Psoas muscle (tissue), 8 donors: ENCODE measurements around the gene P2RY14. TPM values are rescaled to one million over a fixed set of nuclear protein-coding genes. Genes with fewer than 3 reads are reported as not detected.

Source experiments
- ATAC-seq, 4 donors: fragments of 200-7000 bp; cut with Tn5 transposase; one replicate each; pipeline ENCODE4 v1.9.1; 2020; ENCODE audit warnings: moderate library complexity in 3 of 4, mild to moderate bottlenecking in 2 of 4
- DNase-seq, 2 donors: peaks; one replicate each; pipeline ENCODE4 v3.0.0-alpha.2; 2020
- H3K27ac ChIP-seq: fragments of 200-600 bp; one replicate; pipeline ENCODE4 v1.8.0; 2022
- H3K27me3 ChIP-seq, 3 donors: fragments of 200-600 bp in 1 of 3; one replicate each; pipeline versions ENCODE4 v1.6.1 to v1.8.0; 2013 to 2022; ENCODE audit warnings: low read length in 2 of 3, mild to moderate bottlenecking in 2 of 3, moderate library complexity in 1 of 3; ENCODE audit not compliant: insufficient read depth in 3 of 3
- H3K36me3 ChIP-seq, 2 donors: fragments of 200-600 bp in 1 of 2; one replicate each; pipeline versions ENCODE4 v1.6.1 to v1.8.0; 2013 to 2022; ENCODE audit warnings: low read depth in 1 of 2, mild to moderate bottlenecking in 1 of 2, moderate library complexity in 1 of 2; ENCODE audit not compliant: insufficient read depth in 1 of 2
- H3K4me1 ChIP-seq: fragments of 200-600 bp; one replicate; pipeline ENCODE4 v1.8.0; 2022
- H3K4me3 ChIP-seq: fragments of 200-600 bp; one replicate; pipeline ENCODE4 v1.8.0; 2022; ENCODE audit warnings: mild to moderate bottlenecking
- H3K9me3 ChIP-seq: fragments of 200-600 bp; one replicate; pipeline ENCODE4 v1.8.0; 2022
- WGBS, 3 donors: extraction: QIAGEN DNeasy Blood & Tissue Kit; methylation state at CpG; one replicate each; pipeline versions ENCODE4 v1.1.6 to v1.1.7; 2013; 5-methylcytosine and 5-hydroxymethylcytosine counted together
- intact Hi-C, 2 donors: fragments of 100-400 bp; cut with DNase I; formaldehyde crosslinking; loops; one replicate each; pipeline versions ENCODE4 v1.11.0 to v1.14.2; 2022
- polyA plus RNA-seq, 3 donors: library from polyadenylated mRNA; stranded (reverse); fragments of 200-250 nt; gene quantifications; one replicate each; pipeline ENCODE4 v1.2.3, GENCODE V29; 2013
- total RNA-seq, 4 donors: library from RNA; stranded (reverse); fragmentation: NEBNext Ultra II Directional in 2 of 4; extraction: Animal tissue kit (Norgen Biotek cat#: 25700) in 2 of 4; gene quantifications; one replicate each; pipeline versions ENCODE4 v1.2.1 to v1.2.4, GENCODE V29; 2021 to 2023
- TF ChIP-seq, protein P1 (sequence below): fragments of 200-600 bp; IDR thresholded peaks from one replicate; pipeline ENCODE4 v1.8.0; 2022; ENCODE audit warnings: antibody characterized with exemption
- donor health status: healthy with polysubstance abuse.
- donor health status: DM: no; HTN: no; CAD: no; lungs with moderate emphysema.
- donor health status: Bipolar disorder and iron deficiency.
- donor health status: healthy.
- donor health status: DM: yes; HTN: yes; CAD: no.
- donor health status: DM: no; HTN: no; CAD: no.
- donor health status: DM: no; HTN: no; CAD: no.
- donor health status: DM: yes; HTN: yes; CAD: no.

Gene P2RY14
- total and polyA plus RNA-seq, 7 donors: 0.55 to 1.9 (median 1.2) TPM

DNA sequence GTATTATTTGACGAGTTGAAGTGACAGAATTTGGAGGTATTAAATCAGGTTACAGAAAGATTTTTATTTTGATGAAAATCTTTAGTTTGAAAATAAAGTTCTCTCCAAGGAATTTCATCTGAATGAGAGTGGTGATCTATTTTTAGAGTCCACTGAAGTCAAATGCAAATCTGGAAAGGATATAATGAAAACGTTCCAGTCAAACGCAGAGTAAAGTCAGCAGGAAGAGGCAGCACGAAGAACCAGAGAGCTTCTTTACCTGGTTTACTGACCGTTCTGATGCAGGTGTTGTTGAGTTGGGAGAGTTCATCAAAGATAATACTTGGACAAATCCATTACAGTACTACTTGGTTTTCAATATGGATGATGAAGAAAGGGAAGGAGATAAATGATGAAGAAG lies 8.7 kb downstream of the P2RY14 start:
- no peak overlapping the region for H3K4me3 ChIP-seq

DNA sequence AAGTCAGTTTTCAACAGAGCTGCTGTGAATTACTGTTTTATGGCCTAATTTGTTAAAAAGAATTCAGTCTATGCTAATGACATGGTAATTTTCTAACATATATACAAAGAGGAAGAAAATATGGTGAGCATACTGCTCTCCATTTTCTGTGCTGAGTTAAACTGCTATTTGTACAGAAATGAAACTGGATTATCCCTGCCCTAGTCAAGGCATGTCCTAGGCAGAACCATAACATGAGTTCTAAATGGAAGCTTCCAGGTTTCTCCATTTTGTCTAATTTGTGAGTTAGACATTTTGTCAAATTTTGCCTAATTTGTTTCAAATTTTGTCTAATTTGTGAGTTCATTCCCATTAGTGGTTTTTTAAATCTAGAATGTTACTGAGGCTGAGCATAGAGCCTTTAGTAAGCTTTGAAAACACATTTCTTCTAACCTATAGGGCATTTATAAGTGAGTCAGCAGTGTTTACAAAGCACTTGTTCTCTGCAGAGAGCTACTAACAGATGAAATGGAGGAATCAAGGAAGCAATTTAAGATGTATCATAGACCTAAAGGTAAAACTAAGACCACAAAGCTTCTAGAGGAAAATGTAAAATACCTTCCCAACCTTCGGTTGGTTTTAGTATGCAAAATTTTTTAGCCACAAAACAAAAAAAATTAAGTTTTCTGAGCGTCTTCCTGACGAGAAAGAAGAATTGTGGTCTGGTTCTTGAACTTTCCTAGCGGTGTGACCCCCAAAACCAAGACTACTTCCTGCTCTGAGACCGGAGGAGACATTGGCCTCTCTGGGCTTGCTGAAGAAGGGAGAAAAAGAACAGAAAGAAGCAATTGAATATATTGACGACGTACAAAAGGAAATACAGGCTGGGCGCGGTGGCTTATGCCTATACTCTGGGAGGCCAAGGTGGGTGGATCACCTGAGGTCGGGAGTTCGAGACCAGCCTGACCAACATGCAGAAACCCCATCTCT lies 9.8 kb downstream of the P2RY14 start:
- H3K4me1 ChIP-seq: no peaks in the 10 kb centered on the region
- TF ChIP-seq, protein P1, sequence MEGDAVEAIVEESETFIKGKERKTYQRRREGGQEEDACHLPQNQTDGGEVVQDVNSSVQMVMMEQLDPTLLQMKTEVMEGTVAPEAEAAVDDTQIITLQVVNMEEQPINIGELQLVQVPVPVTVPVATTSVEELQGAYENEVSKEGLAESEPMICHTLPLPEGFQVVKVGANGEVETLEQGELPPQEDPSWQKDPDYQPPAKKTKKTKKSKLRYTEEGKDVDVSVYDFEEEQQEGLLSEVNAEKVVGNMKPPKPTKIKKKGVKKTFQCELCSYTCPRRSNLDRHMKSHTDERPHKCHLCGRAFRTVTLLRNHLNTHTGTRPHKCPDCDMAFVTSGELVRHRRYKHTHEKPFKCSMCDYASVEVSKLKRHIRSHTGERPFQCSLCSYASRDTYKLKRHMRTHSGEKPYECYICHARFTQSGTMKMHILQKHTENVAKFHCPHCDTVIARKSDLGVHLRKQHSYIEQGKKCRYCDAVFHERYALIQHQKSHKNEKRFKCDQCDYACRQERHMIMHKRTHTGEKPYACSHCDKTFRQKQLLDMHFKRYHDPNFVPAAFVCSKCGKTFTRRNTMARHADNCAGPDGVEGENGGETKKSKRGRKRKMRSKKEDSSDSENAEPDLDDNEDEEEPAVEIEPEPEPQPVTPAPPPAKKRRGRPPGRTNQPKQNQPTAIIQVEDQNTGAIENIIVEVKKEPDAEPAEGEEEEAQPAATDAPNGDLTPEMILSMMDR: no peak
- no peaks in the 10 kb centered on the region for H3K27me3 ChIP-seq
- H3K4me3 ChIP-seq: no peak overlapping the region
- H3K36me3 ChIP-seq: no peaks in the 10 kb centered on the region
- ATAC-seq (no peak), DNase-seq (no peak)
- no peaks in the 10 kb centered on the region for H3K9me3 ChIP-seq
- WGBS, 3 donors: 89 to 95% (median 91%) methylated on average over 11 of the region's 11 CpGs
- no peak overlapping the region for H3K27ac ChIP-seq
- intact Hi-C loops: no loop called here

More for the DNA sequence above, 8.7 kb downstream of the P2RY14 start:
- H3K9me3 ChIP-seq: no peaks in the 10 kb centered on the region
- TF ChIP-seq, protein P1: no peak
- WGBS, 3 donors: 62 to 68% (median 65%) methylated on average over 5 of the region's 5 CpGs
- no peaks in the 10 kb centered on the region for H3K36me3 ChIP-seq
- H3K27ac ChIP-seq: no peak overlapping the region
- intact Hi-C loops: loop anchor here in 1 of 2 donors (10.0 kb wide), 1 partner anchor 545 kb away; no protein-coding TSS in a partner anchor
- H3K27me3 ChIP-seq: no peaks in the 10 kb centered on the region
- ATAC-seq: no peak
- no peaks in the 10 kb centered on the region for H3K4me1 ChIP-seq
- no peak for DNase-seq

DNA sequence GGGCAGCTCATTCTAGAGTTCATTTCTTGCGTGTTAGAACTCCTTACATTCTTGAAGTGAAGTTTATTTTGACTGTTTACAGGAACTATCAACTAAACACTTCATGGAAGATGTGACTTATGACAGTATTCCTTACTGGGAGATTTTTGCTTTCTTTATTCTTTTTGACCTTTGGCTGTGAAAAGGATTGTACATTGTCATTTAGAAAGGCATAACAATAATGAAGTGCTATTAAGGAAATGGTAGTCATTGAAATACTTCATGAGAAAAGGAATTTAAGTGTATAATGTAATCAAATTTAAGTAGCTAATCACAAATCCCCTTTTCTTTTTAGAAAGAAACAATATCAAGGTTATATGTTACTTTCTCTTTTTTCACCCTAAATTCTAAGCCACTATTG lies 11.3 kb downstream of the P2RY14 start:
- H3K9me3 ChIP-seq: no peaks in the 10 kb centered on the region
- TF ChIP-seq, protein P1: no peak
- DNase-seq (no peak), ATAC-seq (no peak)
- no peak overlapping the region for H3K27ac ChIP-seq
- WGBS, 3 donors: 90 to 95% (median 90%) methylated on average over 1 of the region's 1 CpG
- no peaks in the 10 kb centered on the region for H3K4me1 ChIP-seq
- no peaks in the 10 kb centered on the region for H3K27me3 ChIP-seq
- H3K36me3 ChIP-seq: no peaks in the 10 kb centered on the region
- no peak overlapping the region for H3K4me3 ChIP-seq
- intact Hi-C loops: no loop called here

DNA sequence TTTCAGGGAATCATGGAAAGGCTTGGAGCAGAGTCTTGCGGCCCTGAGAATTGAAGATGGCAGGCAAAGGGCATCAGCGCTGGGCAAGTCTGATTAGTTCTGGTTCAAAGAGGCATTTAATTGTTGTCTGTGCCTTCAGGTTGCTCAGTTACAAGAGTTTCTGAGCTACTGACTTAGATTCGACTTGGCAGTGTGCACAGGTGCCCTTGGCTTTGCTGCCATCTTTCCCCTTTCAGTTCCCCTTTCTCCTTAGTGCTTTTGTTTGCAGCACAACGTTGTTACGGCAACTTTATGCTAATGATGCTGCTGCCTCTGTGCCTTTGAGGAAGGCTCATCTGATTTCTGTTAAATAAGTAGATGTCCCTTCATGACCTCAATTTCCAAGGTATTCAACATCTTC lies 12.5 kb downstream of the P2RY14 start:
- DNase-seq (no peak), ATAC-seq (no peak)
- Histone ChIP-seq H3K27ac (no peak overlapping the region), H3K9me3 (no peaks in the 10 kb centered on the region), H3K4me3 (no peak overlapping the region), H3K36me3 (no peaks in the 10 kb centered on the region), H3K27me3 (no peaks in the 10 kb centered on the region), H3K4me1 (no peaks in the 10 kb centered on the region)
- WGBS, 3 donors: 71 to 74% (median 74%) methylated on average over 5 of the region's 5 CpGs
- TF ChIP-seq, protein P1: no peak
- intact Hi-C loops: no loop called here
